ENCODE measurements around the gene SEZ6L.

Gene SEZ6L

GRCh38 chr22:26431261-26431995 is 262.2 kb downstream of the SEZ6L start:
- no peak for DNase-seq

GRCh38 chr22:26432619-26433311 is 263.5 kb downstream of the SEZ6L start:
- no peak for DNase-seq

All from NCI-H1105 treated with DMSO at 0.1 percent for 48 hours (cell line).